Peyer's patch (tissue), 4 donors: Measurements from ENCODE around the gene PSPH.

Experiments used
- POLR2A ChIP-seq, 2 donors: fragments of 450-650 bp; IDR thresholded peaks; one replicate each; pipeline ENCODE4 v1.5.1; 2017; ENCODE audit warnings: antibody characterized with exemption in 2 of 2, mild to moderate bottlenecking in 2 of 2, moderate library complexity in 2 of 2
- TF ChIP-seq, protein P1 (sequence below), 6 experiments: fragments of 450-650 bp in 4 of 6; fragments of 200-600 bp in 2 of 6; sonication (generic) in 1 of 6; IDR thresholded peaks; one replicate each; pipeline ENCODE4 v1.5.1; 2017 to 2019; ENCODE audit warnings: antibody characterized with exemption in 6 of 6, mild to moderate bottlenecking in 3 of 6, moderate library complexity in 1 of 6

DNA sequence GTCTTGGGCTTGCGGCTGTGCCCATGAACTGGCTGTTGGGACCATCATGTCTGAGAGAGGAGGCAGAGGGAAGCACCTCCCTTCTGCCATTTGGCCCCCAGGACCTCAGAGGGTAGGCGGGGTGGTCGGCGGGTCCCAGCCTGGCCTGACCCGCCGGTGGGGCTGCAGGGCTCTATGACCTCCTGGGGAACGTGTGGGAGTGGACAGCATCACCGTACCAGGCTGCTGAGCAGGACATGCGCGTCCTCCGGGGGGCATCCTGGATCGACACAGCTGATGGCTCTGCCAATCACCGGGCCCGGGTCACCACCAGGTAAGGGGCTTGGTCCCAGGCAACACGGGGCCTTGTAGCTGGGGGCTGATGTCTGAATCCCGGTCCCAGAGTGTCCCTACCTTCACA lies 27.0 kb upstream of the PSPH start:
- TF ChIP-seq, protein P1, sequence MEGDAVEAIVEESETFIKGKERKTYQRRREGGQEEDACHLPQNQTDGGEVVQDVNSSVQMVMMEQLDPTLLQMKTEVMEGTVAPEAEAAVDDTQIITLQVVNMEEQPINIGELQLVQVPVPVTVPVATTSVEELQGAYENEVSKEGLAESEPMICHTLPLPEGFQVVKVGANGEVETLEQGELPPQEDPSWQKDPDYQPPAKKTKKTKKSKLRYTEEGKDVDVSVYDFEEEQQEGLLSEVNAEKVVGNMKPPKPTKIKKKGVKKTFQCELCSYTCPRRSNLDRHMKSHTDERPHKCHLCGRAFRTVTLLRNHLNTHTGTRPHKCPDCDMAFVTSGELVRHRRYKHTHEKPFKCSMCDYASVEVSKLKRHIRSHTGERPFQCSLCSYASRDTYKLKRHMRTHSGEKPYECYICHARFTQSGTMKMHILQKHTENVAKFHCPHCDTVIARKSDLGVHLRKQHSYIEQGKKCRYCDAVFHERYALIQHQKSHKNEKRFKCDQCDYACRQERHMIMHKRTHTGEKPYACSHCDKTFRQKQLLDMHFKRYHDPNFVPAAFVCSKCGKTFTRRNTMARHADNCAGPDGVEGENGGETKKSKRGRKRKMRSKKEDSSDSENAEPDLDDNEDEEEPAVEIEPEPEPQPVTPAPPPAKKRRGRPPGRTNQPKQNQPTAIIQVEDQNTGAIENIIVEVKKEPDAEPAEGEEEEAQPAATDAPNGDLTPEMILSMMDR (IDR thresholded peaks at IDR 0.05) = no peak
- no peak for TF ChIP-seq POLR2A (IDR thresholded peaks at IDR 0.05)
